ENCODE measurements around the gene SART1.

Gene SART1

GRCh38 chr11:65981101-65981740 is 19.7 kb downstream of the SART1 start:
- Histone ChIP-seq H3K36me3 (replicated peaks) (peaks cover 22% of the 10 kb centered on the region), H3K4me1 (no peaks in the 10 kb centered on the region), H3K4me3 (no peak overlapping the region), H3K27me3 (ENCODE audit: low read depth) (no peaks in the 10 kb centered on the region), H3K9me3 (no peaks in the 10 kb centered on the region)
- in situ Hi-C loops (cut with MboI; ENCODE audit: low sequenced_read_pairs), result loop anchor here (10.0 kb wide), 1 partner anchor 276 kb away; no protein-coding TSS in a partner anchor
- DNase-seq (ENCODE audit: low spot score in 2 of 2), result no peak

DNA sequence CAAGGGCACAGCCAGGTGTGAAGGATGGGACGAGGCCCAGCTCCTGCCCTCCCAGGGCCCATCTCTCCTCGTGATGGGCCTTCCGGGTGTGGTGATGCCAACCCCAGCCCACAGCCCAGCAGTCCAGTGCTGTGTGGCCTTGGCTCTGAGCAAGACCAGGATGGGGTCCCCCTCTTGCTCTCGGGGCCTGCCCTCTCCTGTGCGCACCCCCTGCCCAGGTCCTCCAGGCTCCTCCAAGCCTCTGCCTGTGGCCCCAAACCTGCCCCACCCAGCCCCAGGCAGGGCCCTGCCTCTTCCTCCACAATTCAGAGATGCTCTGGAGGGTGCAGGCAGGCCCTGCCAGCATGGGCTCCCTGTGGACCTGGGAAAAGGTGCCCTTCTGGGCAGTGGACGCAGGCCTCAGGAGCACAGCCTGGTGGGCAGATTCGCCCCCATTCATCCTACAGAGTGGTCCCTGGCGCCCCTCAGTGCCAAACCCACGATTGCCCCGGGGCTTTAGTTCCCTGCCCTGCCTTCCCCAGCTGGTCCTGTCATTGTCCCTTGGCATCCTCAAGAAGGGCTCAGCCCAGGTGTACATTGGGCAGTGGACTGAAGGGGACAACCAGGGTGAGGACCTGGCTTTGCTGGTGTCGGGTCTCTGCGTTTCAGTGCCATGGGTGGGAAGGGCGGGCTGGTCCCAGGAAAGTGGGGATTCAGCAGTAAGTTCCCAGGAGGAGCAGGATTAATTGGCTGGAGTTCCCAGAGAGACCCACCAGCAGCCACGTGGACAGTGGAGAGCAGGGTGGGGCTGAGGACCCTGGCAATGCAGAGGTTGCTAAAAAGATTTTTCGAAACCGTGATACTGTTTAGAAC is 20.7 kb downstream of the SART1 start:
- H3K9me3 ChIP-seq, result no peaks in the 10 kb centered on the region
- no peaks in the 10 kb centered on the region for H3K4me1 ChIP-seq
- no peak for DNase-seq (ENCODE audit: low spot score in 2 of 2)
- H3K4me3 ChIP-seq, result no peak overlapping the region
- in situ Hi-C loops (cut with MboI; ENCODE audit: low sequenced_read_pairs), result loop anchor here (10.0 kb wide), 1 partner anchor 277 kb away; no protein-coding TSS in a partner anchor
- no peaks in the 10 kb centered on the region for H3K27me3 ChIP-seq (ENCODE audit: low read depth)
- peaks cover 13% of the 10 kb centered on the region for H3K36me3 ChIP-seq (replicated peaks)

GRCh38 chr11:65982824-65983588 is 21.5 kb downstream of the SART1 start:
- Histone ChIP-seq H3K27me3 (ENCODE audit: low read depth) (no peaks in the 10 kb centered on the region), H3K36me3 (replicated peaks) (peaks cover 5% of the 10 kb centered on the region), H3K4me1 (no peaks in the 10 kb centered on the region), H3K4me3 (no peak overlapping the region), H3K9me3 (no peaks in the 10 kb centered on the region)
- in situ Hi-C loops (cut with MboI; ENCODE audit: low sequenced_read_pairs), result loop anchor here (10.0 kb wide), 1 partner anchor 278 kb away; no protein-coding TSS in a partner anchor
- DNase-seq (ENCODE audit: low spot score in 2 of 2), result no peak

- no peaks in the 10 kb centered on the region; the same call in none of the 2 replicates for H3K36me3 ChIP-seq (replicated peaks)
- in situ Hi-C loops (cut with MboI; ENCODE audit: low sequenced_read_pairs), result loop anchor here (10.0 kb wide), 1 partner anchor 279 kb away; no protein-coding TSS in a partner anchor
- no peaks in the 10 kb centered on the region for H3K27me3 ChIP-seq (ENCODE audit: low read depth)
- no peaks in the 10 kb centered on the region for H3K9me3 ChIP-seq
- no peak overlapping the region for H3K4me3 ChIP-seq
- DNase-seq (ENCODE audit: low spot score in 2 of 2), result no peak
- H3K4me1 ChIP-seq, result no peaks in the 10 kb centered on the region
Measured at GRCh38 chr11:65983589-65983987, 22.1 kb downstream of the SART1 start.

- Histone ChIP-seq H3K4me1 (no peaks in the 10 kb centered on the region), H3K9me3 (no peaks in the 10 kb centered on the region), H3K4me3 (no peak overlapping the region), H3K27me3 (ENCODE audit: low read depth) (no peaks in the 10 kb centered on the region), H3K36me3 (replicated peaks) (no peaks in the 10 kb centered on the region)
- in situ Hi-C loops (cut with MboI; ENCODE audit: low sequenced_read_pairs), result loop anchor here (5.0 to 10.0 kb wide), 2 partner anchors 105 to 283 kb away; no protein-coding TSS in a partner anchor
- no peak for DNase-seq (ENCODE audit: low spot score in 2 of 2)
Measured at GRCh38 chr11:65987336-65987735, 25.8 kb downstream of the SART1 start.

GRCh38 chr11:65988791-65989592 is 27.5 kb downstream of the SART1 start:
- in situ Hi-C loops (cut with MboI; ENCODE audit: low sequenced_read_pairs), result loop anchor here (5.0 to 10.0 kb wide), 2 partner anchors 107 to 284 kb away; no protein-coding TSS in a partner anchor

DNA sequence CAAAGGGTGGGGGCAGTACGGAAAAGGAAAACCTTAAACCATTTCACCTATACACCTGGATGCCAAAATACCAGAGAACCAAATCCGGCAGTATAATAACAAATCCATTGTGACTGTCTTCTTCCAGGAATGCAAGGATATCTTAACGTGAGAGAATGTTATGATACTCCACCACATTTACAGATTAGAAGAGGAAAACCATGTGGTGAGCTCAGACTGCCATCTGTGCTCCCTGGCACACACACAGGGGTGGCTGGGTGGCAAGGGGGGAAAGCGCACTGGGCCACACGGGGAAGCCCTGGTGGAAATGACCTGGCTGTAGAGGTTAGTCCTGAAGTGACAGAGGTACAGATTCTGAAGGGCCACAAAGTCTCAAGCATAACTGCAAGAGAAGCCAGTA is 30.5 kb downstream of the SART1 start:
- Histone ChIP-seq H3K27me3 (ENCODE audit: low read depth) (no peaks in the 10 kb centered on the region), H3K4me3 (no peak overlapping the region), H3K4me1 (no peaks in the 10 kb centered on the region), H3K36me3 (replicated peaks) (peaks cover 2% of the 10 kb centered on the region; the same call in 1 of the 2 replicates), H3K9me3 (no peaks in the 10 kb centered on the region)
- in situ Hi-C loops (cut with MboI; ENCODE audit: low sequenced_read_pairs), result no loop called here
- no peak for DNase-seq (ENCODE audit: low spot score in 2 of 2)

More at GRCh38 chr11:65988791-65989592, 27.5 kb downstream of the SART1 start:
- no peaks in the 10 kb centered on the region for H3K9me3 ChIP-seq
- no peaks in the 10 kb centered on the region for H3K27me3 ChIP-seq (ENCODE audit: low read depth)
- DNase-seq (ENCODE audit: low spot score in 2 of 2), result peak; percentile 93 to 94
- H3K4me1 ChIP-seq, result no peaks in the 10 kb centered on the region
- no peaks in the 10 kb centered on the region for H3K36me3 ChIP-seq (replicated peaks)
- H3K4me3 ChIP-seq, result no peak overlapping the region

- H3K36me3 ChIP-seq (replicated peaks), result peaks cover 36% of the 10 kb centered on the region
- H3K9me3 ChIP-seq, result no peaks in the 10 kb centered on the region
- no peak for DNase-seq (ENCODE audit: low spot score in 2 of 2)
- no peak overlapping the region for H3K4me3 ChIP-seq
- in situ Hi-C loops (cut with MboI; ENCODE audit: low sequenced_read_pairs), result no loop called here
- H3K4me1 ChIP-seq, result no peaks in the 10 kb centered on the region
- no peaks in the 10 kb centered on the region for H3K27me3 ChIP-seq (ENCODE audit: low read depth)
Measured at GRCh38 chr11:65997286-65997685, 35.8 kb downstream of the SART1 start.

DNA sequence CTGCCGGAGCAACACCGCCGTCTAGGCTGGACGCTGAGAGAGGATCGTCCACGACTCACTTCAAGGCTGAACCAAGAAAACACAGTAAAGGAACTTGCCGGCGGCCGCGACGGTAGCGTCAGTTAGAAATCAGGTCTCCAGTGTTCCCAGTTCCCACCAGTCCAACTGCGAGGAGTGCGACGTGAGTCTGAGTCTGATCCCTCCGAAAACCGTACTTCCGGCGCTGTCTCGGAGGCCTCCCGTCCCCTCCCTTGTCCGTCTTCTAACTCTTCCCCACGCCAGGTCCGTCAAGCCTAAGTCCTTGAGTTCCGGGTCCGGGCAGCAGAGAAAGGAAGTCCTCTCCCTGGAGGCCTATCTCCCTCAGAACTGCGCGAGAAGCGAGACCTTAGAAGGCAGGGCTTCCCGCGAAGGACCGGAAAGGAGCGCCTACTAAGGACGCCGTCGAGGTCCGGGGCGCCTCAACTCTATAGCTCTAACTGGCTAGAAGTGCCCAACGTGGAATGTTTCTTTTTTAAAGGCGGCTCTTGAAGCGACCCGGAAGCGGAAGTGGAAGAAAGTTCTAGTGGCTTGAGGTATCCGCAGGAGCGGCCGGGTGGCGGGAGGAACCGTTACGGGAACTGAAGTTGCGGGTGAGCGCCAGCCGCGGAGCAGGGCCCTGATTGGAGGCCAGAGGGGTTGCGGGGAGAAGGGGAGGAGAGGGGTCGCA is 40.6 kb downstream of the SART1 start, which contains the start of the genes BANF1 and EIF1AD:
Gene BANF1 (plus strand): TSS at position 562 of the 706 bp plus-strand sequence. CDS start 748 bp downstream, outside the sequence.
Gene EIF1AD (minus strand): TSS at position 216 of the 706 bp plus-strand sequence. CDS start 1,768 bp downstream, outside the sequence.
- H3K9me3 ChIP-seq, result no peaks in the 10 kb centered on the region
- H3K4me1 ChIP-seq, result no peaks in the 10 kb centered on the region
- peaks cover 62% of the 10 kb centered on the region for H3K36me3 ChIP-seq (replicated peaks)
- in situ Hi-C loops (cut with MboI; ENCODE audit: low sequenced_read_pairs), result no loop called here
- peak; percentile 95 to 97 for DNase-seq (ENCODE audit: low spot score in 2 of 2)
- peak within 1 kb of the TSS; percentile 66 for H3K4me3 ChIP-seq
- no peaks in the 10 kb centered on the region for H3K27me3 ChIP-seq (ENCODE audit: low read depth)

GRCh38 chr11:66002648-66003225 is 41.2 kb downstream of the SART1 start:
- DNase-seq (ENCODE audit: low spot score in 2 of 2), result no peak
- H3K9me3 ChIP-seq, result no peaks in the 10 kb centered on the region
- H3K4me1 ChIP-seq, result no peaks in the 10 kb centered on the region
- no peaks in the 10 kb centered on the region for H3K27me3 ChIP-seq (ENCODE audit: low read depth)
- in situ Hi-C loops (cut with MboI; ENCODE audit: low sequenced_read_pairs), result no loop called here
- peaks cover 55% of the 10 kb centered on the region for H3K36me3 ChIP-seq (replicated peaks)
- peak overlapping the region; percentile 66 for H3K4me3 ChIP-seq

- H3K4me3 ChIP-seq, result peak overlapping the region; percentile 66
- in situ Hi-C loops (cut with MboI; ENCODE audit: low sequenced_read_pairs), result no loop called here
- no peaks in the 10 kb centered on the region for H3K27me3 ChIP-seq (ENCODE audit: low read depth)
- H3K9me3 ChIP-seq, result no peaks in the 10 kb centered on the region
- DNase-seq (ENCODE audit: low spot score in 2 of 2), result no peak
- no peaks in the 10 kb centered on the region for H3K4me1 ChIP-seq
- peaks cover 50% of the 10 kb centered on the region for H3K36me3 ChIP-seq (replicated peaks)
Measured at GRCh38 chr11:66003291-66003690, 41.8 kb downstream of the SART1 start.

DNA sequence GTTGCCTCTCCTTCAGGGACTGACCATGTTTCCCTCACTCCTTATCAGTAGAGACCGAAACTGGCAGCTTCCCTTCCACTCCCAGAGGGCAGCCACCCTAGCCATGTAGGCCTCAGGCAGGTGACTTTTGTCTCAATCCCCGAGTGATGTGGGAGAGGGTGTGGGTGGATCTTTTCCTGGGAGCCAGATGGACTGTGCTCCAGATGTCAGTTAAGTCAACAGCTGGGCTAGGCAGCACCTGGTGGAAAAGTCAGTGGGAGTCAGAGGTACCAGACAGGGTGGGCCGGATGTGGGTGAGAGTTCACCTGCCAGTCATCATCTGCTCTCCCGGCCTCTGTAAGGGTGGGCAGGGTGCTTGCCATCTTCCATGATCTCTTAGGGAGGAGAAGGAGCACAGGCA is 42.7 kb downstream of the SART1 start:
- DNase-seq (ENCODE audit: low spot score in 2 of 2), result no peak
- H3K4me3 ChIP-seq, result no peak overlapping the region
- no peaks in the 10 kb centered on the region for H3K9me3 ChIP-seq
- peaks cover 41% of the 10 kb centered on the region for H3K36me3 ChIP-seq (replicated peaks)
- no peaks in the 10 kb centered on the region for H3K27me3 ChIP-seq (ENCODE audit: low read depth)
- in situ Hi-C loops (cut with MboI; ENCODE audit: low sequenced_read_pairs), result no loop called here
- H3K4me1 ChIP-seq, result no peaks in the 10 kb centered on the region

Measured in HAP-1 (cell line).